Myocyte (in vitro differentiated cells): ENCODE measurements around the gene WASL. TPM values are rescaled to one million over a fixed set of nuclear protein-coding genes. Genes with fewer than 3 reads are reported as not detected.
"Not testable (repeated sequence)": the region's sequence is repeated elsewhere in the genome, so short reads cannot be mapped to it uniquely, and the experiment has no call there.

ENCODE experiments used
- DNase-seq: peaks from one replicate; pipeline ENCODE4 v3.0.0-alpha.2; 2012; ENCODE audit warnings: low read depth
- total RNA-seq: library from RNA; depleted of rRNA; stranded (reverse); fragments of >200 nt; gene quantifications from 2 replicates; pipeline ENCODE4 v1.2.3, GENCODE V29; 2014

Gene WASL
- total RNA-seq, 1 donor from 2014 or later = 32.2 TPM

- not testable (repeated sequence) for DNase-seq
Measured at GRCh38 chr7:123634011-123634573, 114.7 kb downstream of the WASL start.

GRCh38 chr7:123633553-123633952, 115.2 kb downstream of the WASL start:
- peak; percentile 57 for DNase-seq

GRCh38 chr7:123632808-123633207, 116.0 kb downstream of the WASL start:
- no peak for DNase-seq

Other genes with a start within 250 kb of the WASL start
- gene IQUB, start 214.4 kb downstream of the WASL start, total RNA-seq = 0.99 and 1.1 TPM in 2 replicates
- gene NDUFA5, start 191.2 kb downstream of the WASL start, total RNA-seq = 104 and 105 TPM in 2 replicates
- gene ASB15, start 147.2 kb downstream of the WASL start, total RNA-seq = 0.37 TPM in 1 of 2 replicates, not detected in the other
- 125 and 182 TPM in 2 replicates for gene LMOD2, start 93.1 kb downstream of the WASL start, total RNA-seq
- gene HYAL4, start 96.2 kb upstream of the WASL start, total RNA-seq = 0.21 and 0.43 TPM in 2 replicates
- not detected in 2 replicates for gene SPAM1, start 176.2 kb upstream of the WASL start, total RNA-seq